HL-60/S4 (cell line): Measurements from ENCODE around the gene ATXN1.
"Not testable (repeated sequence)": the region's sequence is repeated elsewhere in the genome, so short reads cannot be mapped to it uniquely, and the experiment has no call there.

ENCODE experiments used
- in situ Hi-C: fragments of 300-500 bp; cut with MboI; formaldehyde crosslinking; loops from 2 replicates; pipeline ENCODE4 v1.14.3; 2022; ENCODE audit warnings: low sequenced_read_pairs

Gene ATXN1

DNA sequence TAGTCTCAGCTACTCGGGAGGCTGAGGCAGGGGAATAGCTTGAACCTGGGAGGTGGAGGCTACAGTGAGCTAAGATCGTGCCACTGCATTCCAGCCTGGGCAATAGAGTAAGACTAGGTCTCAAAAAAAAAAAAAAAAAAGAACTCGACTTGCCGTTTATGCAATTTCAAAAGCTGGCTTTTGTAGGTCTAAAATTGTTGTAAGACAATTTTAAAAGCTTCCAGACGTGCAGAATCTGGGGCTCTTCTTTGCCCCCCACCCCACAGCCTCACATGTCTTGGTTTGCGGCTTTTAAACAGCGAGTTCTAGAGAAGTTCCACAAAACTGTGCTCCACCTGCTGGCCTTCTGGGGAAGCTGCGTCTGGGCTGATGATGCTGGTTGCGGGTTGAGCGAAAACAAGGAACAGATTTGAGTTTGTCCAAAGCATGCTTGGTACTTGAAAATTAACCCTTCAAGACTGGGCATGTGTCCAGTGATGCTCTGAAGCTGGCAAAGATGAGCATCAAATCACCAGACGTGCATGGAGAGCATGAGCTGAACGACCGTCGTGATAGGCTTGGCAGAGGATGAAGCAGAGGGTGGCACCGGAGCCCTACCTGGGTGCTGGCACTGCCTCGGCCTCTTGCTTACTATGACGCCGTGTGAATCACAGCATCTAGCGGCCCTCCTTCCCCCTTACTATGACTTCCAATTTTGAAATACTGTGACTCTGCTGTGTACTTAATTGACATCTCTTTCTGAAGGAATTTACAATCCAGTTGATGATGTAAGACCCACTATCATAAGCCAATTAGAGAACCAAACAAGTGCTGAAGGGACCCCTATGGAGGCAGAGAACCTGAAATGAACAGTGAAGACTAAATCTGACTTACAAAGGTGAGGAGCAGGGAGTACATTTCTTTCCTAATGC lies 351.5 kb downstream of the ATXN1 start:
- in situ Hi-C loops, result no loop called here

DNA sequence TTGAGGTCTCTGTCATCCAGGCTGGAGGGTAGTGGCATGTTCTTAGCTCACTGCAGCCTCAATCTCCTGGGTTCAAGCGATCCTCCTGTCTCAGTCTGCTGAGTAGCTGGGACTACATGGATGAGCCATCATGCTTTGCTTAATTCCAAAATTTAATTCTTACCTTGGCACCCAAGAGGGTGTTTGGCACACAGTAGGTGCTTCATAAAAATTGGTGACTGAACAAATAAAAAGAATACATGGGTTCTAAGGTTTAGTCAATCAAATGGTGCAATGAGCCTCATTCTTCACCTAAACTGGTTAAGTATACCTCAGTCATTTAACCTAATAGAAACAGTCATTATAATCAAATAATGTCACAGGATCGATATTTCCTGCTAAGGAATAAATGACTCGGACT lies 352.5 kb downstream of the ATXN1 start:
- in situ Hi-C loops, result no loop called here

DNA sequence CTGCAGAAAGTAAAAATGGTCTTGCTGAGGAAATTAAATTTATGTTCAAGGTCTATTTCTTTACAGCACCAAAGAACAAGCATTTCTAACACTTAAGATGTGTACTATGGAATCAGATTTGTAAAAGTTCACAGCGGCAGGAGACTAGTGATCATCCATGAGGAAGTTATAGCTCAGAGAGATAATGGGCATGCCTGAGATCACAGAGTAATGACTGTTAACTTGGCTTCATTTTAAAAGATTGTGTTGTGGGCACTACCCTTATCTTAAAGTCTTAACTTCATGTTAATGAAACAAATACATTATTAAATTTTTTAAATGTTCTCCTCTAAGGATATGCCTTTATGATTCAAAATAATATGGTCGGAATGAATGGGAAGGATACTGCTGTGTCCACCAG lies 354.3 kb downstream of the ATXN1 start:
- in situ Hi-C loops, result no loop called here

GRCh38 chr6:16406538-16406937 lies 354.7 kb downstream of the ATXN1 start:
- in situ Hi-C loops, result not testable (repeated sequence)

DNA sequence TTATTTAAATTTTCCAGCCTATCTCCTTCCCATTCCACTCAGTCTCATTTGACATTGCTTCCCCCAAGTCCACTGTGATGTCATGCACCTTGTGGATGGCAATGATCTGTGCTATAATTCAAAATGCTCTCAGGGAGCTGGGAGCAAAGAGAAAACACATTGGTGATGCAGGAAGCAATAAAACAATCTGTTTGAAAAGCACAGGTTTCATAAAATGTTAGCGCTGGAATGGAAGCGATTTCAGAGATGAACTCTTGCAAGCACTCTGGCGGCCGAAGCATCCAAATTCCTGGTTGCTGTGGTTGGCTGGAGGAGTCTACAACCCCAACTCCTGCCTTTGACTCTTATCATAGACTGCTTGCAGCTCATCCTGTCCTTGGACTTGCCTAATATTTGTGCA lies 355.9 kb downstream of the ATXN1 start:
- in situ Hi-C loops, result no loop called here

DNA sequence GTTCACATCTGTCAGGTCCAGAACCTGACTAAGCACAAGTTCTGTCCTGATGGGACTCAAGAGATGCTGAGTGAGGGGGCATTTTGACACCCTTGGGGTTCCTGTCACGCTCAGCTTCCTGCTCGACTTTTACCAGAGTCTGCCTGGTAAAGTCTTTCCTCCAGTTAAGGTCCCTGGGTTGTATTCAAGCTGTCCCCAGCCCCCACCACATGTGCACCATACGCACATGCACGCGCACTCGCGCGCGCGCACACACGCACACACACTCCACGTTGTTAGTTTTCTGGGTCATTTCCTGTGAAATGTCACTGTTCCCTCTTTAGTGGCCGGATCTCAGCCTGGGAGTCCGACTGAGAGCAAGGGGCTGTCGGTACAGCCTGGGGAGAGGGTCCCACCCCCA lies 356.8 kb downstream of the ATXN1 start:
- in situ Hi-C loops, result no loop called here

DNA sequence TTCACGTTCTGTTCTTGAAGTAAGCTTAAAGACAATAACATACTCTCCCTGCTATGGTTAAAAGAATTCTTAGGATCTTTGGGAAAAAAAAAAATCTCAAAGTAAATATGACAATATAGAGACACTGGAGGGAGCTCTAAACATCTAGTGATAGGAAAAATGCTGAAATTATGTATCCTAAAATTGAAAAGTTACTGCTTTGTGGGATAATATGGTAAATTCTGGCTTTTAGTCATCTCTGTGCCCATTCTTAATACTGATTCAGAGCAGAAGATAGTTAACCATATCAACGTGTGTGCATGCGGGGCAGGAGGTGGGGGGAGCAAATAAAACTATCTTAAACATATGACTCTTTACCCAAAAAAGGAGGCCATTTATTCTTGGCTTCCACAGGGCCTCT lies 357.4 kb downstream of the ATXN1 start:
- in situ Hi-C loops, result no loop called here

GRCh38 chr6:16402581-16402900 lies 358.7 kb downstream of the ATXN1 start:
- in situ Hi-C loops, result no loop called here

GRCh38 chr6:16400248-16400760 lies 361.0 kb downstream of the ATXN1 start:
- in situ Hi-C loops, result no loop called here

GRCh38 chr6:16399695-16400094 lies 361.6 kb downstream of the ATXN1 start:
- in situ Hi-C loops, result no loop called here

DNA sequence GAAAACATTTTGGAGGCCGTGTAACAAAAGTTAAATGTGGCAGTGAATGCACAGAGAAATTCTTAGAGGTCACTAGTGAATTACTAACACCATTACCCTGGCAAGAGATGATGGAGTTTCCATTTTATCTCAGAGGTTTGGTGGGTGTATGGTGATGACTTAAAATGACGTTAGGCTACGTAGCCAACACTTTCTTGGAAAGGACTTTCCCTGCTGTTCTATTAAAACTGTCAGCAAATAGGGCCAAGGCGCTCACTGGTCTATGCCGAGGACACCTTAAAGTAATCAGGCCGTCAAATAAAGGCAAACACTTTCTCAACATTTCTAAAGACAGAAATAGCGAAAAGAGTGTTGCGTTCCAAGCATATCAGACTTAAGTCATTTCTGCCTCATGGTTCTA lies 362.1 kb downstream of the ATXN1 start:
- in situ Hi-C loops, result no loop called here

GRCh38 chr6:16398587-16398986 lies 362.7 kb downstream of the ATXN1 start:
- in situ Hi-C loops, result no loop called here

- in situ Hi-C loops, result no loop called here
These were observed 363.6 kb downstream of the ATXN1 start for GRCh38 chr6:16397623-16398022.

DNA sequence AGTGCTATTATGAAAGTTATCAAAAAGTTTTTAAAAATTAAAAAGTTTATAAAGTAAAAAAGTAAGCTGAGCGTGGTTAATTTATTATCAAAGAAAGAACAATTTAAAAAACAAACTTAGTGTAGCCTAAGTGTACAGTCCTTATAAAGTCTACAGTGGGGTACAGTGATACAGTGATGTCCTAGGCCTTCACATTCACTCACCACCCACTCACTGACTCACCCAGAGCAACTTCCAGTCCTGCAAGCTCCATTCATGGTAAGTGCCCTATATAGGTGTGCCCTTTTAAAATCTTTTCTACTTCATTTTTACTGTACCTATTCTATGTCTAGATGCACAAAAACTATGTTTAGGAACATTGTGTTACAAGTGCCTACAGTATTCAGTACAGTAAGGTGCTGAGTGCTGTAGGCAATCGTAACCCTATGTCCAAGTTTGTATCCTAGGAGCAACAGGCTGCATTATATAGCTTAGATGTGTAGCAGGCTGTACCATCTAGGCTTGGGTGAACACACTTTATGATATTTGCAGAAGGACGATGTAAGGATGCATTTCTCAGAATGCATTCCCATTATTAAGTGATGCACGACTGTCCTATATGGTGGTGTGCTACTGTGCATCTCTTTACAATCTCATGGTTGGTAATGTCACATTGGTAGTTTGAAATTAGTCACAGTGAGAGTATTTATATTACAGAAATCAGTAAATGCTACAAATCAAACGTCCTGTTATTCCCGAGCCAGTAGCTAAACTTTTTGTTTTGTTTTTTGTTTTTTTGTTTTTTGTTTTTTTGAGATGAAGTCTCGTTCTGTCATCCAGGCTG lies 364.6 kb downstream of the ATXN1 start:
- in situ Hi-C loops, result no loop called here

DNA sequence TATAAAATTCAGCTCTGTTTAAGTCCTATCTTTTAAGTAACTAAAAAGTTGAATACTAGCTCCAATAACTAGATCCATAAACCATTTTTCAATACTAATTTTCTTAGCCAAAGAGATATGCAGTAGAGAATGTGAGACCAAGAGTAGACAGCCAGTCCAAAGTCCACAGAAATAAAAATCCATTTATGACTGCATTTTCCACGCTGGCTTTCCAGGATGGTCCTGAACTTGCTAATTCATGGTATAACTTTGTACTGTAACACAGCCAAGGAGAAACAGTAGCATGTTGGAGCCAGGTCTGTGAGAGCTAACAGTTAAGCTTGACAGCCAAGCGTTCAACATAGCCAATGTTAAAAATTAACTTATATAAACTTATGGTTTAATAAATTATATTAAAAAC lies 366.6 kb downstream of the ATXN1 start:
- in situ Hi-C loops, result no loop called here

DNA sequence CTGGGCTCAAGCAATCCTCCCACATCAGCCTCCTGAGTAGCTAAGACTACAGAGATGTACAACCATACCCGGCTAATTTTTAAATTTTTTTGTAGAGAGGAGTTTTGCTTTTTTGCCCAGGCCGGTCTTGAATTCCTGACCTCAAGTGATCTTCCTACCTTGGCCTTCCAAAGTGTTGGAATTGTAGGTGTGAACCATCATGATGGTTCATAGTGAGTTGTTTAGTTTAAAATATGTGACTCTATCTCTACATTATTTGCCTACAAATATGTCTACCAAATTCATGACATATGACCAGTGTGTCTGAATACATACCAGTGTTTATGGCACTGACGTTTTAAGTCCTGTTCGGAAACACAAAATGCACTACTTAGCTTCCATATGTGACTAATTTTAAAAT lies 367.9 kb downstream of the ATXN1 start:
- in situ Hi-C loops, result no loop called here

DNA sequence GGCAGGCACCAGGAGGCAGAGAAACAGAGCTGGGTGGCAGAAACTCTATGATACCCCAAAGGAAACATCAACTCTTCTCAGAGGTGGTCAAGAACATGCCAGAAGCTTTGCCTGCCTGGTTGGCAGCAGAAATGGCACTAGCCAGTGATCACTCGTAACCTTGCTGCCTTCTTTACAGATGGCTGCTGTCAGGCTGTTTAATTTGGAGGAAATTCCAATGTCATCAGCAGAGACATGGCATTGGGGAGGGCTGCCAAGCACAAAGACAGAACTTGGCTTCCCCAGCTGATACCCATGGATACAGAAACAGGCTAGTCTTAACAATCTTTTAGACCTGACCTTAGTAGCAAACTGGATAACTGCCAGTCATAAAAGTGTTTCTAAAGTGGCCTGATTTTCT lies 369.2 kb downstream of the ATXN1 start:
- in situ Hi-C loops, result no loop called here

- in situ Hi-C loops, result no loop called here
These were observed 369.8 kb downstream of the ATXN1 start for GRCh38 chr6:16391451-16391912.

DNA sequence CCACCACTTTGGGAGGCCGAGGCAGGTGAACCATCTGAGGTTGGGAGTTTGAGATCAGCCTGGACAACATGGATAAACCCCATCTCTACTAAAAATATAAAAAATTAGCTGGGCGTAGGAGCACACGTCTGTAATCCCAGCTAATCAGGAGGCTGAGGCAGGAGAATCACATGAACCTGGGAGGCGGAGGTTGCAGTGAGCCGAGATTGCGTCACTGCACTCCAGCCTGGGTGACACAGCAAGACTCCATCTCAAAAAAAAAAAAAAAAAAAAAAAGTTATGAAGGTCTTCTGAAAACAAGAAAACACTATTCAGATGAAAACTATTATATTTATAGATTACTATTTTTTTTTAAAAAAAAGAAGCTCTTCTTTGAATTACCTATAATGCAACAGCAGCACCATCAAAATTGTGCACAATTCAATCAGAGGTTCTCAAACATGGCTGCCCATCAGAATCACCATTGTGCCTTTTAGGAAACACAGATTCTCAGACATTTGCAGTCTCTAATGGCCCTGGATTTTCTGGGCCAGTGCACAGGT lies 370.3 kb downstream of the ATXN1 start:
- in situ Hi-C loops, result not testable (repeated sequence)

- in situ Hi-C loops, result no loop called here
These were observed 371.6 kb downstream of the ATXN1 start for GRCh38 chr6:16389642-16390041.

GRCh38 chr6:16388488-16388887 lies 372.8 kb downstream of the ATXN1 start:
- in situ Hi-C loops, result no loop called here

GRCh38 chr6:16386057-16386456 lies 375.2 kb downstream of the ATXN1 start:
- in situ Hi-C loops, result no loop called here
